H9 (cell line): ENCODE measurements around the gene TSKU. TPM values are rescaled to one million over a fixed set of nuclear protein-coding genes. Genes with fewer than 3 reads are reported as not detected.

ENCODE experiments used
- DNase-seq: peaks from one replicate; pipeline ENCODE4 v3.0.0-alpha.2; 2017
- H2AFZ ChIP-seq: one replicate; pipeline ENCODE4 v1.6.1; 2013; ENCODE audit warnings: mild to moderate bottlenecking, low read length, control low read depth, moderate library complexity
- H2AK5ac ChIP-seq: 2 replicates; pipeline ENCODE4 v1.6.1; 2013; ENCODE audit warnings: low read length, control low read depth, mixed read lengths; ENCODE audit not compliant: insufficient read length
- H2BK120ac ChIP-seq: one replicate; pipeline ENCODE4 v1.6.1; 2013; ENCODE audit warnings: low read depth, mild to moderate bottlenecking, low read length, control low read depth, inconsistent platforms; ENCODE audit not compliant: poor library complexity, severe bottlenecking
- H2BK12ac ChIP-seq: 2 replicates; pipeline ENCODE4 v1.6.1; 2013; ENCODE audit warnings: low read length, control low read depth, mixed read lengths, low read depth; ENCODE audit not compliant: insufficient read length
- H2BK15ac ChIP-seq: 2 replicates; pipeline ENCODE4 v1.6.1; 2013; ENCODE audit warnings: low read depth, low read length, control low read depth
- H2BK20ac ChIP-seq: one replicate; pipeline ENCODE4 v1.6.1; 2013; ENCODE audit warnings: low read depth, mild to moderate bottlenecking, low read length, control low read depth, inconsistent platforms; ENCODE audit not compliant: poor library complexity, severe bottlenecking
- H2BK5ac ChIP-seq: 2 replicates; pipeline ENCODE4 v1.6.1; 2013; ENCODE audit warnings: low read length, control low read depth, mixed read lengths; ENCODE audit not compliant: insufficient read length
- H3K14ac ChIP-seq: 2 replicates; pipeline ENCODE4 v1.6.1; 2013; ENCODE audit warnings: low read length, control low read depth; ENCODE audit not compliant: insufficient read depth
- H3K18ac ChIP-seq: 2 replicates; pipeline ENCODE4 v1.6.1; 2013; ENCODE audit warnings: low read depth, mild to moderate bottlenecking, mixed read lengths, low read length, control low read depth; ENCODE audit not compliant: insufficient read length
- H3K23ac ChIP-seq: 2 replicates; pipeline ENCODE4 v1.6.1; 2013; ENCODE audit warnings: low read length, control low read depth, mixed read lengths, low read depth; ENCODE audit not compliant: insufficient read length
- H3K23me2 ChIP-seq: 2 replicates; pipeline ENCODE4 v1.6.1; 2013; ENCODE audit warnings: low read depth, mild to moderate bottlenecking, mixed read lengths, low read length, control low read depth; ENCODE audit not compliant: insufficient read length, poor library complexity, severe bottlenecking
- H3K27ac ChIP-seq: 2 replicates; pipeline ENCODE4 v1.5.1; 2013; ENCODE audit warnings: low read length, control low read depth, mixed read lengths, low read depth; ENCODE audit not compliant: insufficient read length
- H3K27me3 ChIP-seq: 2 replicates; pipeline ENCODE4 v1.6.1; 2013; ENCODE audit warnings: low read length, control low read depth, inconsistent platforms; ENCODE audit not compliant: insufficient read depth
- H3K4ac ChIP-seq: 2 replicates; pipeline ENCODE4 v1.6.1; 2013; ENCODE audit warnings: low read depth, mild to moderate bottlenecking, control low read depth, inconsistent platforms, low read length, moderate library complexity
- H3K4me1 ChIP-seq: 2 replicates; pipeline ENCODE4 v1.6.1; 2013; ENCODE audit warnings: low read length, control low read depth, inconsistent platforms; ENCODE audit not compliant: insufficient read depth
- H3K4me2 ChIP-seq: 2 replicates; pipeline ENCODE4 v1.6.1; 2013; ENCODE audit warnings: low read length, control low read depth, mixed read lengths; ENCODE audit not compliant: insufficient read length, insufficient read depth
- H3K56ac ChIP-seq: 2 replicates; pipeline ENCODE4 v1.6.1; 2013; ENCODE audit warnings: low read depth, mild to moderate bottlenecking, mixed read lengths, low read length, control low read depth; ENCODE audit not compliant: insufficient read length
- H3K79me1 ChIP-seq: 2 replicates; pipeline ENCODE4 v1.6.1; 2013; ENCODE audit warnings: low read depth, mild to moderate bottlenecking, moderate library complexity, low read length, control low read depth, inconsistent platforms; ENCODE audit not compliant: insufficient read depth, poor library complexity, severe bottlenecking
- H3K79me2 ChIP-seq: 2 replicates; pipeline ENCODE4 v1.6.1; 2013; ENCODE audit warnings: low read length, control low read depth, inconsistent platforms; ENCODE audit not compliant: insufficient read depth
- H3K9ac ChIP-seq: 2 replicates; pipeline ENCODE4 v1.6.1; 2013; ENCODE audit warnings: low read length, control low read depth, mixed read lengths; ENCODE audit not compliant: insufficient read length; ENCODE audit errors: extremely low read depth
- H3K9me3 ChIP-seq: one replicate; pipeline ENCODE4 v1.6.1; 2013; ENCODE audit warnings: low read depth, low read length, inconsistent platforms; ENCODE audit not compliant: control insufficient read depth
- H3T11ph ChIP-seq: one replicate; pipeline ENCODE4 v1.6.1; 2013; ENCODE audit warnings: mild to moderate bottlenecking, low read length, control low read depth, inconsistent platforms
- H4K20me1 ChIP-seq: one replicate; pipeline ENCODE4 v1.6.1; 2013; ENCODE audit not compliant: control insufficient read depth, insufficient read length, insufficient read depth
- H4K5ac ChIP-seq: 2 replicates; pipeline ENCODE4 v1.6.1; 2013; ENCODE audit warnings: low read depth, mild to moderate bottlenecking, mixed read lengths, low read length, control low read depth; ENCODE audit not compliant: insufficient read length
- H4K8ac ChIP-seq: replicated peaks from 2 replicates; pipeline ENCODE4 v1.6.1; 2013; ENCODE audit warnings: low read length, control low read depth, mixed read lengths, low read depth; ENCODE audit not compliant: insufficient read length
- H4K91ac ChIP-seq: 2 replicates; pipeline ENCODE4 v1.6.1; 2013; ENCODE audit warnings: low read depth, mild to moderate bottlenecking, moderate library complexity, mixed read lengths, low read length, control low read depth; ENCODE audit not compliant: insufficient read length
- H3K27ac Mint-ChIP-seq, 3 experiments: 2 replicates in 2 of 3; 3 replicates in 1 of 3; pipeline ENCODE4 v1.8.0; 2020 to 2021; ENCODE audit warnings: mixed read lengths in 3 of 3, mild to moderate bottlenecking in 1 of 3, moderate library complexity in 1 of 3
- H3K27me3 Mint-ChIP-seq: 2 replicates; pipeline ENCODE4 v1.8.0; 2021; ENCODE audit warnings: low read depth, mild to moderate bottlenecking, moderate library complexity, mixed read lengths
- H3K36me3 Mint-ChIP-seq, 3 experiments: 2 replicates in 2 of 3; 3 replicates in 1 of 3; pipeline ENCODE4 v1.8.0; 2020 to 2021; ENCODE audit warnings: low read depth in 3 of 3, mixed read lengths in 3 of 3; ENCODE audit not compliant: insufficient read depth in 1 of 3
- H3K4me1 Mint-ChIP-seq, 2 experiments: 2 replicates each; pipeline ENCODE4 v1.8.0; 2020; ENCODE audit warnings: mixed read lengths in 2 of 2
- H3K4me3 Mint-ChIP-seq, 2 experiments: 2 replicates in 1 of 2; 3 replicates in 1 of 2; pipeline ENCODE4 v1.8.0; 2020 to 2021; ENCODE audit warnings: mild to moderate bottlenecking in 2 of 2, mixed read lengths in 2 of 2, moderate library complexity in 1 of 2
- H3K9me3 Mint-ChIP-seq, 2 experiments: 2 replicates in 1 of 2; 3 replicates in 1 of 2; pipeline ENCODE4 v1.8.0; 2020; ENCODE audit warnings: mild to moderate bottlenecking in 2 of 2, mixed read lengths in 2 of 2, moderate library complexity in 1 of 2
- WGBS: extraction: QIAGEN DNeasy Blood & Tissue Kit; methylation state at CpG from one replicate; pipeline ENCODE4 v1.1.7; 2013; ENCODE audit warnings: missing lambda C conversion rate, low lambda C conversion rate, mixed read lengths; ENCODE audit not compliant: insufficient read length; ENCODE audit errors: extremely low coverage; 5-methylcytosine and 5-hydroxymethylcytosine counted together
- total RNA-seq: library from RNA; stranded (reverse); gene quantifications from 2 replicates; pipeline ENCODE4 v1.2.1, GENCODE V29; 2021
- TF ChIP-seq, protein P1 (sequence below): fragments of 200-600 bp; sonication (generic); conservative IDR thresholded peaks from 3 replicates; pipeline ENCODE4 v1.8.0; 2021; ENCODE audit warnings: antibody characterized with exemption, mild to moderate bottlenecking

TSKU gene
- total RNA-seq, 1 experiment from 2014 or later = 25.4 TPM

DNA sequence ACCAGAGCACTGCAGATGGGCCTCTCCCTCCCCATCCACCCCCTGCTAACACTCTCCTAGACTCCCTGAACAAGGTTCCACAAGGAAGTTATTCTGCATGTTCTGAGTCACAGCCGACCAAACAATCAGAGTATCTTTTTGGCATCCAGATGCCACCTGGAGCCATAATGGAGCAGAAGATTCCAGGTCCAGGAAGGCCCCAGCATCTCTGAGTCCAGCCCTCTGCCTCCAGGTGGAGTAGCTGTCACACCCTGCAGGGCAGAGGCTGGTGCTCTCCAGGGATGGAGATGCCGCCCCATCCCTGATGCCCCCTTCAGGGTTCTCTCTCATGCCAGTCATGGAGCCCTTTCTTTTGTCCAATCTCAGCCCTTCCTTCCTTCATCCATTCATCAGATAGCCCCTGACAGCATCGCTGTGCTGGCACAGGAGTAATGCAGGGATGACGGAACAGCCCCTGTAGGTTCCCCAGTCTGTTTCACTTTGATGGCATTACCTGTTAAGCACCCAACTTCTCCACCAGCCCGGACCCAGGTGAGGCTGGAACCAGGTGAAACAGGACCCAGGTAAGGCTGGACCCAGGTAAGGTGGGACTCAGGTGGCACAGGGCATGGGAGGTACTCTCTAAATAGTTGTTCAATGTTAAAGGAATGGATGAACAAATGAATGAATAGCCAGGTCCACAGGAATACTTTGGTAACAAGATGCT is 20.1 kb upstream of the TSKU start:
- Histone ChIP-seq H4K5ac (no peak overlapping the region), H3K4ac (no peak overlapping the region), H3K18ac (no peak overlapping the region), H3K14ac (no peak overlapping the region), H4K20me1 (no peaks in the 10 kb centered on the region), H3K23me2 (no peaks in the 10 kb centered on the region), H3K23ac (no peak overlapping the region), H3K4me1 (peaks cover 2% of the 10 kb centered on the region; the same call in 1 of the 2 replicates), H3K9me3 (no peaks in the 10 kb centered on the region), H2AFZ (no peak overlapping the region), H4K8ac (no peak overlapping the region), H3K27me3 (no peaks in the 10 kb centered on the region), H3T11ph (no peak overlapping the region), H3K56ac (no peak overlapping the region), H3K79me2 (no peaks in the 10 kb centered on the region), H2BK12ac (no peak overlapping the region), H3K4me2 (no peak overlapping the region), H2AK5ac (no peak overlapping the region), H3K9ac (no peak overlapping the region), H2BK120ac (no peak overlapping the region), H3K79me1 (no peaks in the 10 kb centered on the region), H2BK5ac (no peak overlapping the region), H2BK20ac (no peak overlapping the region), H2BK15ac (no peak overlapping the region), H3K27ac (no peak overlapping the region), H4K91ac (no peak overlapping the region)
- H3K9me3 Mint-ChIP-seq = no peaks in the 10 kb centered on the region
- H3K36me3 Mint-ChIP-seq = no peaks in the 10 kb centered on the region
- TF ChIP-seq, protein P1, sequence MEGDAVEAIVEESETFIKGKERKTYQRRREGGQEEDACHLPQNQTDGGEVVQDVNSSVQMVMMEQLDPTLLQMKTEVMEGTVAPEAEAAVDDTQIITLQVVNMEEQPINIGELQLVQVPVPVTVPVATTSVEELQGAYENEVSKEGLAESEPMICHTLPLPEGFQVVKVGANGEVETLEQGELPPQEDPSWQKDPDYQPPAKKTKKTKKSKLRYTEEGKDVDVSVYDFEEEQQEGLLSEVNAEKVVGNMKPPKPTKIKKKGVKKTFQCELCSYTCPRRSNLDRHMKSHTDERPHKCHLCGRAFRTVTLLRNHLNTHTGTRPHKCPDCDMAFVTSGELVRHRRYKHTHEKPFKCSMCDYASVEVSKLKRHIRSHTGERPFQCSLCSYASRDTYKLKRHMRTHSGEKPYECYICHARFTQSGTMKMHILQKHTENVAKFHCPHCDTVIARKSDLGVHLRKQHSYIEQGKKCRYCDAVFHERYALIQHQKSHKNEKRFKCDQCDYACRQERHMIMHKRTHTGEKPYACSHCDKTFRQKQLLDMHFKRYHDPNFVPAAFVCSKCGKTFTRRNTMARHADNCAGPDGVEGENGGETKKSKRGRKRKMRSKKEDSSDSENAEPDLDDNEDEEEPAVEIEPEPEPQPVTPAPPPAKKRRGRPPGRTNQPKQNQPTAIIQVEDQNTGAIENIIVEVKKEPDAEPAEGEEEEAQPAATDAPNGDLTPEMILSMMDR = no peak
- no peak overlapping the region for H3K4me3 Mint-ChIP-seq
- H3K27ac Mint-ChIP-seq = no peak overlapping the region
- WGBS = no CpG with 5 or more reads among the region's 5 CpGs
- peaks cover 45% of the 10 kb centered on the region for H3K27me3 Mint-ChIP-seq
- DNase-seq = no peak
- H3K4me1 Mint-ChIP-seq = peaks cover 57% of the 10 kb centered on the region in 2 experiments
